ENCODE data around the gene IL31.

The IL31 gene

DNA sequence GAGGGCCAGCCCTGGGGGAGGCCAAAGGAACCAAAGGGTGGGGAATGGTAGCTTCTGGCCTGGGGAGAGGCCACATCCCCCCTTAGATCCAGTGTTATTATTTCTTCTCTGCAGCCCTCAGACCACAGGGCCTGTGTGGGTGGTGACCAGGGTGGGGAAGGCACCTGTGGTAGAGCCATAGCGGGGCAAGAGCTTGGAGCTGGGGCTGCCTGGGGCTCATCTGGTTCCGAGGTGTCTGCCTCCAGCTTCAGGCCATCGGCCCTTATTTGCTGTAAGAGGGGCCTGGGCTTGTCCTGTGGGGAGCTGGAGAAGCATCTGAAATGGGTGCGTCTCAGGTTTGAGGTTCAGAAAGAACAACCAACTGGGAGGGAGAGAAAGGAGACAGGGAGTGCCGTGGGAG is 27.4 kb upstream of the IL31 start:
- Mint-ChIP-seq H3K36me3 (ENCODE audit: low read depth) (no peaks in the 10 kb centered on the region), H3K4me3 (no peak overlapping the region), H3K27me3 (peaks cover 38% of the 10 kb centered on the region), H3K4me1 (peaks cover 29% of the 10 kb centered on the region), H3K27ac (no peak overlapping the region), H3K9me3 (no peaks in the 10 kb centered on the region)
- ATAC-seq (no peak), DNase-seq (no peak)

DNA sequence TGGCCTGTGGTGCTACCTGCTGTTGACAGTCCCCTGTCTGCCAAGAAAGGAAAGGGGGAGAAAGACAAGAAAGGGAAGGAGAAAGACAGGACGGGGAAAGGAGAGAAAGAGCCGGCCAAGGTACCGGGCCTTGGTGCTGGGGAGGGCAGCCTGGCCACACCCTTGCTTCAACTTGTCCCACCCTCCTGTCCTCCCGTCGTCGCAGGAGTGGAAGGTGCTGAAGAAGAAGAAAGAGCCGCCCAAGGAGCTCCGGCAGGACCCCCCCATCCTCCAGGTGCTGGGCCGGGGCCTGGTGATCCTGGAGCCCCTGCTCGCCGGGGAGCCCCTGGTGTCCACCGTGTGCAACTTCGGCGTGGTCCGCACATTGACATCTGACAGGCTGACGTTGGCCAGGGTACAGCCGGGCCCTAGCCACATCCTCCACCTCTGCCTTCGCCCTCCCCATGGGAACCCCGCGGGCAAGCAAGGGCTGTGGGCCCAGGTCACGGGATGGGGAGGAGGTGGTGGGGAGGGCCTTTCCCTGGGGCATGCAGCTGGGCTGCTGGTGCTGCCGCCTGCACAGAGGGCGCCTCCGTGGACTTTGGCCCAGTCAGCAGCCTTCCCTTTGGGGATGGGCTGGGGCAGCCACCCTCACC is 26.6 kb upstream of the IL31 start:
- Mint-ChIP-seq H3K9me3 (peaks cover 4% of the 10 kb centered on the region), H3K4me3 (no peak overlapping the region), H3K27me3 (peaks cover 38% of the 10 kb centered on the region), H3K36me3 (ENCODE audit: low read depth) (no peaks in the 10 kb centered on the region), H3K4me1 (peaks cover 29% of the 10 kb centered on the region), H3K27ac (no peak overlapping the region)
- ATAC-seq: no peak
- no peak for DNase-seq

DNA sequence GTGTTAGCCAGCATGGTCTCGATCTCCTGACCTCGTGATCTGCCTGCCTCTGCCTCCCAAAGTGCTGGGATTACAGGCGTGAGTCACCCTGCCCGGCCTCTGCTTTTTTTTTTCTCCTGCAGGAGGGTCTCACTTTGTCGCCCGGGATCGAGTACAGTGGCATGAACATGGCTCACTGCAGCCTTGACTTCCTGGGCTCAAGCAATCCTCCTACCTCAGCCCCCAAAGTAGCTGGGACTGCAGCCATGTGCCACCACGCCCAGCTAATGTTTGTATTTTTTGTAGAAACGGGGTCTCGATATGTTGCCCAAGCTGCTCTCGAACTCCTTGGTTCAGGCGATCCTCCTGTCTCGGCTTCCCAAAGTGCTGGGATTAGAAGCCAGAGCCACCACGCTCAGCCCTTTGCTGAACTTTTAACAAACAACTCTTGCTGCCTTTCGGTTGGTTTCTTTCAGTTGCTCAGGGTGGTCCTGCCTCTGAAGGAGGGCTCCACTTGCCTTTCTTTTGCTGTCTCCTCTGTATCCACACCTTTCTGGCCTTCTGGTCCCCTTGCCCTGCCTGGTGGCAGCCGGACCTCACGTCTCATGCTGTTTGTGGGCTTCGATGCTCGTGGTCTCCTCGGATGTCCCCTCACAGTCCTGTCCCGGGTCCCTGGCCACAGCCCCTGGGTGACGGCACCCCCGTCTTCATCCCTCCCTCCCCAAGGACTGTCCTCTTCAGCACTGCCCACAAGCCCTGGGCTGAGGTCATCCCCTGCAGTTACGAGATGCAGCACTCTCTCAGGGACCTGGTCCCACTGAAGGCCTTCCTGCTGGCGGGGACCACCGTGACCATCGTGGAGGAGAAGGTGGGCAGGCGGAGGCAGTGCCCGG is 25.7 kb upstream of the IL31 start:
- DNase-seq (no peak), ATAC-seq (no peak)
- Mint-ChIP-seq H3K4me3 (no peak overlapping the region), H3K4me1 (peaks cover 25% of the 10 kb centered on the region), H3K36me3 (ENCODE audit: low read depth) (no peaks in the 10 kb centered on the region), H3K9me3 (peaks cover 6% of the 10 kb centered on the region), H3K27ac (no peak overlapping the region), H3K27me3 (peaks cover 32% of the 10 kb centered on the region)

DNA sequence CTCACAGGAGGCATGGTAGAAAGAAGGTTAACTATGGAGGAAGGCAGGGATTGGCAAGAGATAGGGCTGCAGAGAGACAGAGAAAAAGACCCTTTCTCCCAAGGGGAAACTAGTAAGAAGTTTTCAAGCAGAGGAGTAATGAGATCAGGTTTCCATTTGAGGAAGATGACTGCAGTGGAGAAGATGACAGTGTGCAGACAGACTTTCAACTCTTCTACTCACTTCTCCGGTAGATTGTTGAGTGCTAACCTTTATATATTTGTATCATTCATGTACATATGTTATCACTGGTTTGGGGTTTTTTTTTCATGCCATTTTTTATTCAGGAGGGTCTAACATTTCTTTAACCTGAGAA is 23.6 kb upstream of the IL31 start:
- ATAC-seq: peak; percentile 66
- H3K4me1 Mint-ChIP-seq: peaks cover 15% of the 10 kb centered on the region
- DNase-seq: no peak

DNA sequence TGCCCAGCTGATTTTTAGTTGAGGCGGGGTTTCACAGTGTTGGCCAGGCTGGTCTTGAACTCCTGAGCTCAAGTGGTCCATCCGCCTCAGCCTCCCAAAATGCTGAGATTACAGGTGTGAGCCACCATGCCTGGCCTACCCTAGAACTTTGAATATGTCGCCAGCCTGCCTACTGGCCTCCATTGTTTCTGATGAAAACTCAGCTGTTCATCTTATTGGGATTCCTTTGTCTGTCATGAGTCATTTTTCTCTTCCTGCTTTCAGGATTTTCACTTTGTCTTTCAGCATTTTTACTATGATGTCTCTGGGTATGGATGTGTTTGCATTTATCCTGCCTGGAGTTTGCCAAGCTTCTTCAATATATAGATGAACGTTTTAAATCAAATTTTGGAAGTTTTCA is 21.4 kb upstream of the IL31 start:
- DNase-seq: no peak
- H3K27ac Mint-ChIP-seq: no peak overlapping the region
- no peaks in the 10 kb centered on the region for H3K36me3 Mint-ChIP-seq (ENCODE audit: low read depth)
- ATAC-seq: no peak
- peaks cover 15% of the 10 kb centered on the region for H3K4me1 Mint-ChIP-seq
- H3K9me3 Mint-ChIP-seq: peaks cover 6% of the 10 kb centered on the region
- H3K4me3 Mint-ChIP-seq: no peak overlapping the region
- peaks cover 26% of the 10 kb centered on the region for H3K27me3 Mint-ChIP-seq

More for the DNA sequence above, 23.6 kb upstream of the IL31 start:
- peaks cover 27% of the 10 kb centered on the region for H3K27me3 Mint-ChIP-seq
- H3K4me3 Mint-ChIP-seq: no peak overlapping the region
- H3K36me3 Mint-ChIP-seq (ENCODE audit: low read depth): no peaks in the 10 kb centered on the region
- peaks cover 6% of the 10 kb centered on the region for H3K9me3 Mint-ChIP-seq
- peak overlapping the region; percentile 75 for H3K27ac Mint-ChIP-seq

DNA sequence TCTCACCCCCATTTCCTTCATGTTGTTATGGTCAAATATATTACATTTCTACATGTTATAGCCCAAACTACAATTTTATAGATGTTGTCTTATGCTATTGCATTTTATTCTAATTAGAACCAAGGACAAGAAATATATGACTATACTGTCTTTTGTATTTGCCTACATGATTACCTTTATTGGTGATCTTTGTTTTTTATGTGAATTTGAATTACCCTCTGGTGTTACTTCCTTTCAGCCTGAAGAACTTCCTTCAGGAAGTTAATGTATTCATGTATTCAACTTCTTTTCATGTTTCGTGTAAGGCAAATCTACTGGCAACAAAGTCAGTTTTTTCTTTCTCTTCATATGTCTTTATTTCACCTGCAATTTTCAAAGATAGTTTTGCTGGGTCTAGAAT is 20.8 kb upstream of the IL31 start:
- H3K4me1 Mint-ChIP-seq: peaks cover 15% of the 10 kb centered on the region
- H3K27ac Mint-ChIP-seq: no peak overlapping the region
- H3K36me3 Mint-ChIP-seq (ENCODE audit: low read depth): no peaks in the 10 kb centered on the region
- H3K9me3 Mint-ChIP-seq: peaks cover 6% of the 10 kb centered on the region
- no peak for ATAC-seq
- H3K4me3 Mint-ChIP-seq: no peak overlapping the region
- DNase-seq: no peak
- H3K27me3 Mint-ChIP-seq: peaks cover 23% of the 10 kb centered on the region

DNA sequence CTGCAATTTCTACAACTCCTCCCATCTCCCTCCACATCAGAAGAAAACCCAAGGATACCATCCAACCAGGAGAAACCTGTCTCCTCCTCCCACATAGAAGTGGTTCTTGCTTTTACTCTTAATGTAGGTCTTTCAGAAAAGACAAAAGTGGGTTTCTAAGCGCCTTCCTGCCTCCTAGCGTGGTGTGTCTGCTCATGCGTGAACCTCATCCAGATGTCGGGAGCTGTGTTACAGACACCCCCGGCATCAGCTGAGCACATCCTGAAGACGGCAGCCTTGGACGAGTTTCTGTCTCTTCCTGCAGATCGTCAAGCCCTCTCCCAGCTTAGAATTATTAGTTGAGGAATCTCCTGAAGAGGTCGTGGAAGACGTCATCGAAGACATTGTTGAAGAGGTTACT is 18.4 kb upstream of the IL31 start:
- Mint-ChIP-seq H3K27me3 (peaks cover 12% of the 10 kb centered on the region), H3K36me3 (ENCODE audit: low read depth) (no peaks in the 10 kb centered on the region), H3K4me1 (peaks cover 5% of the 10 kb centered on the region), H3K4me3 (no peak overlapping the region), H3K27ac (no peak overlapping the region), H3K9me3 (peaks cover 6% of the 10 kb centered on the region)
- no peak for DNase-seq
- no peak for ATAC-seq

DNA sequence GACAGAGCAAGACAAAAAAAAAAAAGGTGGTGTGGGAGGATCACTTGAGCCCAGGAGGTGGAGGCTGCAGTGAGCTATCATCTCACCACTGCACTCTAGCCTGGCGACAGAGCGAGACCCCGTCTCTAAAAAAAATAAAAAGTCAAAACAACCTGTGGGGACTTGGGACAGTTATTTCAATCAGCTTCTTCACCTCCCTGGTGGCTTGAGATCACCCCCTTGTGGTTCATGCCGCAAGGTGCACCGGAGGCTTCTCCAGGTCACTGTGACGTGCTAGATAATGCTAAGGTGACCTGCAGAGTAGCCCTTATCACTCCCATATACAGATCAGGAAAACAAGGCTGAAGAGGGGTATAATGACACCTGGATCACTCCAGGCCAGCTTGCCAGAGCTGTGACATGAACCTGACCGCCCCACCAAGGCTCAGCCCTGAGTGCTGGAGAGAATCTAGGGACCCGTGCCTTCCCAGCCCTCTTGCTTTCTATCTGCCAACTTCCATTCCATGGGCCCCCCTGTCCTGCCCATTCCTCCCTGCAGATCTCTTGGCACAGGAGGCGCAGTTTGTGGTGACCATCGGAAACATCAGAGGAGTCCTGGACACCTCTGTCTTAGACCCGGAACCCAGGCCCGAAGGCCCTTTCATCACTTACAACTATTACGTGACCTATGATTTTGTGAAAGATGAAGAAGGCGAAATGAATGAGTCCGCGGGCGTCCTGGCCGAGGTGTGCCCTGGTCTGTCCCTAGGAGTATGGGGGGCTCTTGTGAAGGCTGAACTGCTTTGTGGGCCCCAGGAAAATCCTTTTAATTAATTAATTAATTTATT is 17.0 kb upstream of the IL31 start:
- no peaks in the 10 kb centered on the region for H3K36me3 Mint-ChIP-seq (ENCODE audit: low read depth)
- peaks cover 8% of the 10 kb centered on the region for H3K27me3 Mint-ChIP-seq
- no peaks in the 10 kb centered on the region for H3K4me1 Mint-ChIP-seq
- no peak overlapping the region for H3K4me3 Mint-ChIP-seq
- ATAC-seq (peak; percentile 82), DNase-seq (peak; percentile 78)
- peaks cover 6% of the 10 kb centered on the region for H3K9me3 Mint-ChIP-seq
- no peak overlapping the region for H3K27ac Mint-ChIP-seq

DNA sequence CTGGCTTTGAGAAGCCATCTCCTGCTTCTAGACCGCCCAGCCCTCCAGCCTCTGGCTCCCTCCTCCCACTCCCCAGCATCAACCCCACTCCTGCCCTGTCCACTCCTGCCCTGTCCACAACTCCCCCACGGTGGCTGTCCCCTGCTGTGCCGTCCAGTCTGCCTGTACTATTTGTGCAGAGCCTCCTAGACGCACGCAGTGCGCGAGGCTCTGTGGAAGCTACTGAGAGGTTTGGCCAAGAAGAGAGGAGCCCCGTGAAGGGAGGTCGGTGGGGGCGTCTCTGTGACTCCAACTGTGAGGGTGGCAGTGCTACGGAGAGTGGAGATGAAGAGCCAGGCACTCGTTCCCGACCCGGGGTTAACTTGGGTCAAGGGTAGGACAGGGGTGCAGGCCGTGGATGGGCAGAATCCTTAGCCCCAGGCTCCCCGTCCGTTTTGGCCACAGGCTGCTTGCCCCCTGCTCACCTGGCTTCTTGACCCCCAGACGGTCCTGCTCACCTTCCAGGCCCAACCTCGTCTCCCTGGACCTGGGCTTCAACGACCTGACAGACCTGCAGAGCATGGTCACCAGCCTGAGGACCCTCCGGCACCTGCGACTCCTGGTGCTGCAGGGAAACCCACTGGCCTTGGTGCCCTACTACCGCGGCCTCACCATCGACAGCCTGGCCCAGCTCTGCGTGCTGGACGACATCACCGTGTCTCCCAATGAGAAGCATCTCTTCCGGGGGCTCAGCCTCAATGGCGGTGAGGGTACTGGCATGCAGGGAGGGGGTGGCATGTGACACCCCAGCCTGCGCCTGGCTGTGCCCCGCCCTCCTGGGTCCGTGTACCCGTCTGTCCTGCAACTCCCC is 15.8 kb upstream of the IL31 start:
- DNase-seq: no peak
- H3K27ac Mint-ChIP-seq: no peak overlapping the region
- H3K27me3 Mint-ChIP-seq: peaks cover 8% of the 10 kb centered on the region
- no peaks in the 10 kb centered on the region for H3K4me1 Mint-ChIP-seq
- H3K9me3 Mint-ChIP-seq: no peaks in the 10 kb centered on the region
- no peak overlapping the region for H3K4me3 Mint-ChIP-seq
- no peak for ATAC-seq
- H3K36me3 Mint-ChIP-seq (ENCODE audit: low read depth): no peaks in the 10 kb centered on the region

DNA sequence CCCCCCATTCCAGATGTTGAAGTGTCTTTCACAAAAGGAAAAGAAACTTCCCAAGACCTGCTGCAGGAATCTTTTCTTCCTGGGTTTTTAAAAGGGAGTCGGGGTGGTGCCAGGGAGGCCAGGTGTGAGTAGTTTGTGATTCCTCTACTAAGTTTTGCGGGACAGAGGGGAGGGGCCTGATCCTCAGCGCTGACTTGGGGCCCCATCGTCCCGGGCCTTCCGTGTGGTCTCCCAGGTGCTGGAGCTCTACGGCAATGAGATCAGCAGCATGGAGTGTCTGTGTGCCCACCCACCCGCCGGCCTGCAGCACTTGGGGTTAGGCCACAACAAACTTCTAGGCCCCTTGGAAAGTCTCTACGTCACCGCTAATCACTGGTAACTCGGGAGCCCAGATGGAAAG is 13.4 kb upstream of the IL31 start:
- H3K27me3 Mint-ChIP-seq: peaks cover 13% of the 10 kb centered on the region
- no peak overlapping the region for H3K27ac Mint-ChIP-seq
- no peaks in the 10 kb centered on the region for H3K36me3 Mint-ChIP-seq (ENCODE audit: low read depth)
- H3K4me3 Mint-ChIP-seq: no peak overlapping the region
- no peak for DNase-seq
- ATAC-seq: no peak
- peaks cover 6% of the 10 kb centered on the region for H3K4me1 Mint-ChIP-seq
- no peaks in the 10 kb centered on the region for H3K9me3 Mint-ChIP-seq

DNA sequence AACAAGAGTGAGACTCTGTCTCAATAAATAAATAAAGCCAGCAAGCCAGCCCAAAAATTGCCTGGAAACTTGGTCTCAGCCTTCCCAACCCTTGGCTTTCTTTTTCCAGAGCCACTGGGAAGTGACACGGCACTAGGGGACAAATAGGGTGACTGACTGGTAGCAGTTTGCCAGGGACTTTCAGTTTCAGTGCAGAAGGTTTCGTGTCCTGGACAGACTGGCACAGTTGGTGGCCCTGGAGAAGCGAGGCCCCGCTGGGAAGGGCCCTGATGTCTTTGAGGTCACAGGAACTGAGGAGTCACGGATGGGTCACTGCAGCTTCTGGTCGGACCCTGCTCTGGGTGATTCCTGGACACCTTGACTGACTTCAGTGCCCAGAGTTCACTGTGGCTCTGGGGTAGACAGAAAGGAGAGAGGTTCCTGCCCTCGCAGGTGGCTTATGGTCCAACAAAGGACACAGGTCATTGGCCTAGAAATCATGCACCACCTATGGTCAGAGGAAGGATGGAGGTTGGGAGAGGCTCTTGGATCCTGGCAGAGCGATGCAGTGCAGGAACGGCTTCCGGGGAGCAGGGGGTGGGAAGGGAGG is 11.6 kb upstream of the IL31 start:
- no peaks in the 10 kb centered on the region for H3K36me3 Mint-ChIP-seq (ENCODE audit: low read depth)
- peaks cover 7% of the 10 kb centered on the region for H3K4me1 Mint-ChIP-seq
- H3K9me3 Mint-ChIP-seq: no peaks in the 10 kb centered on the region
- H3K27me3 Mint-ChIP-seq: peaks cover 11% of the 10 kb centered on the region
- no peak overlapping the region for H3K4me3 Mint-ChIP-seq
- ATAC-seq (no peak), DNase-seq (no peak)
- H3K27ac Mint-ChIP-seq: no peak overlapping the region

DNA sequence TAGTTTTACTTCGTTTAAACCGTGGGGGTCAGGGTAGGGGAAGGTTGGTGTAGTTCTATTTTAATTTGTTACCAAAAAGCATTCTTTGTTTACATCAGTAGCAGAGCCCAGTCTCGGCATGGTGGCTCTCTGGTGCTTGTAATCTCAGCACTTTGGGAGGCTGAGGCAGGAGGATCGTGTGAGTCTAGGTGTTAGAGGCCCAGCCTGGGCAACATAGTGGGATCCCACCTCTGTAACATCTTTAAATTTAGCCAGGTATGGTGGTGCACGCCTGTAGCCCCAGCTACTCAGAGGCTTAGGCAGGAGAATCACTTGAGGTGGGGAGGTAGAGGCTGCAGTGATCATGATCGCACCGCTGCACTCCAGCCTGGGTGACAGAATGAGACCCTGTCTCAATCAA is 11.1 kb upstream of the IL31 start:
- H3K36me3 Mint-ChIP-seq (ENCODE audit: low read depth): no peaks in the 10 kb centered on the region
- no peak for DNase-seq

DNA sequence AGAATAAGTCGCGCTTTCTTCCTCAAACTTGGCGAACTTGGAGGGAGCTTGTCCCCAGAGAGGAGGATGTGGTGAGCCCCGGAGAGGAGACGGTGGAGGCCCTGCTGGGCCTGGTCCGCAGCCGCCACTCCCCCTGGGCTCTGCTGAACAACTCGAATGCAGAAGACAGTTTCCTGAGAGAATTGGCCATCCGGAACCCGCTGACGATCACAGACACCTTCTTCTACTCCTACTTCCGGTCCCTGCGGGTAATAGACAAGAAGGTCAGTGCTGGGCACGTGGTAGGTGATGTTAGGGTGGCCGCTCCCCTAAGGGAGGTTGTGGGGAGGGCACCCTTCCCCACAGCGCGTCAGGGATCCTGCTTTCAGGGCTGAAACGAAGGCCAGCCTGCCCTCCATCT is 10.5 kb upstream of the IL31 start:
- DNase-seq (no peak), ATAC-seq (peak; percentile 18)
- H3K4me1 Mint-ChIP-seq: peaks cover 12% of the 10 kb centered on the region
- peak overlapping the region; percentile 29 for H3K27ac Mint-ChIP-seq
- no peaks in the 10 kb centered on the region for H3K36me3 Mint-ChIP-seq (ENCODE audit: low read depth)
- H3K27me3 Mint-ChIP-seq: peaks cover 13% of the 10 kb centered on the region
- no peaks in the 10 kb centered on the region for H3K9me3 Mint-ChIP-seq
- H3K4me3 Mint-ChIP-seq: peak overlapping the region; percentile 5

More for the DNA sequence above, 11.1 kb upstream of the IL31 start:
- Mint-ChIP-seq H3K4me3 (no peak overlapping the region), H3K27ac (no peak overlapping the region), H3K4me1 (peaks cover 10% of the 10 kb centered on the region), H3K9me3 (no peaks in the 10 kb centered on the region), H3K27me3 (peaks cover 13% of the 10 kb centered on the region)
- no peak for ATAC-seq

DNA sequence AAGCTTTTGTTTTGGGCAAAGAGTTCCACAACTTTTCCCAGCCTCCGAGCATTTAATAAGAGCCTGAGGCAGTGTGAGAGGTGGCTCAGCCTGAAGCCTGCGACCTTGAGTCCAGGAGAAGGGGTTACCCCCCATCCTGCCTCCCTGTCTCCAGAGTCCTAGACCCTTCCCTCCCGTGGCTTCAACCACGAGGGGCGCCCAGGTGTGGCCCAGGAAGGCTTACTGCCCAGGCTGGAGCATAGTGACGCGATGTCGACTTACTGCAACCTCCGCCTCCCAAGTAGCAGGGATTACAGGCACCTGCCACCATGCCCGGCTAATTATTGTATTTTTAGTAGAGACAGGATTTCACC is 9.5 kb upstream of the IL31 start:
- DNase-seq: no peak
- Mint-ChIP-seq H3K4me3 (peak overlapping the region; percentile 26), H3K36me3 (ENCODE audit: low read depth) (no peaks in the 10 kb centered on the region), H3K4me1 (peaks cover 12% of the 10 kb centered on the region), H3K27ac (no peak overlapping the region), H3K27me3 (peaks cover 13% of the 10 kb centered on the region), H3K9me3 (no peaks in the 10 kb centered on the region)
- ATAC-seq: no peak
